ENCODE data around the gene ME3.

ME3 gene

GRCh38 chr11:86510097-86510496 lies 162.3 kb downstream of the ME3 start:
- no peak for DNase-seq

- no peak for DNase-seq
These were observed 162.8 kb downstream of the ME3 start for GRCh38 chr11:86509588-86509974.

- DNase-seq, result no peak
These were observed 163.5 kb downstream of the ME3 start for GRCh38 chr11:86508604-86509587.

- no peak for DNase-seq
These were observed 165.1 kb downstream of the ME3 start for GRCh38 chr11:86507249-86507845.

- DNase-seq, result no peak
These were observed 166.2 kb downstream of the ME3 start for GRCh38 chr11:86506235-86506634.

GRCh38 chr11:86503131-86503530 lies 169.3 kb downstream of the ME3 start:
- DNase-seq, result no peak

GRCh38 chr11:86502137-86502642 lies 170.2 kb downstream of the ME3 start:
- DNase-seq, result no peak

- DNase-seq, result no peak
These were observed 171.8 kb downstream of the ME3 start for GRCh38 chr11:86500500-86501140.

GRCh38 chr11:86499723-86500129 lies 172.7 kb downstream of the ME3 start:
- DNase-seq, result no peak

- no peak for DNase-seq
These were observed 174.6 kb downstream of the ME3 start for GRCh38 chr11:86497836-86498235.

GRCh38 chr11:86497310-86497709 lies 175.1 kb downstream of the ME3 start:
- DNase-seq, result no peak

- no peak for DNase-seq
These were observed 177.1 kb downstream of the ME3 start for GRCh38 chr11:86495351-86495750.

GRCh38 chr11:86492370-86493010 lies 179.9 kb downstream of the ME3 start:
- DNase-seq, result no peak

- DNase-seq, result no peak
These were observed 181.4 kb downstream of the ME3 start for GRCh38 chr11:86491027-86491426.

GRCh38 chr11:86490582-86490981 lies 181.8 kb downstream of the ME3 start:
- DNase-seq, result no peak

- no peak for DNase-seq
These were observed 183.0 kb downstream of the ME3 start for GRCh38 chr11:86489442-86489841.

GRCh38 chr11:86488553-86488952 lies 183.9 kb downstream of the ME3 start:
- peak; percentile 29 to 32 for DNase-seq

GRCh38 chr11:86487671-86488070 lies 184.7 kb downstream of the ME3 start:
- no peak for DNase-seq

GRCh38 chr11:86486261-86487030 lies 186.0 kb downstream of the ME3 start:
- peak in 1 of 2 experiments; percentile 8 for DNase-seq

- no peak for DNase-seq
These were observed 187.6 kb downstream of the ME3 start for GRCh38 chr11:86484795-86485166.

GRCh38 chr11:86483940-86484794 lies 188.2 kb downstream of the ME3 start:
- DNase-seq, result no peak

Measured in SHP77 (cell line).